IPS-18c (cell line): ENCODE measurements around the gene SLC45A3.

Experiments used
- H3K4me3 ChIP-seq: 2 replicates; pipeline ENCODE4 v1.7.0; 2013; ENCODE audit warnings: low read depth, mild to moderate bottlenecking, low read length, moderate library complexity; ENCODE audit not compliant: insufficient read depth
- H3K9me3 ChIP-seq: one replicate; pipeline ENCODE4 v1.6.1; 2013; ENCODE audit warnings: mild to moderate bottlenecking, low read length, moderate library complexity; ENCODE audit not compliant: control insufficient read depth, insufficient read depth

The SLC45A3 gene

GRCh38 chr1:205704903-205705302 lies 24.6 kb upstream of the SLC45A3 start:
- Histone ChIP-seq H3K4me3 (no peak overlapping the region), H3K9me3 (no peaks in the 10 kb centered on the region)

- no peaks in the 10 kb centered on the region for H3K9me3 ChIP-seq
- no peak overlapping the region for H3K4me3 ChIP-seq
These were observed 22.8 kb upstream of the SLC45A3 start for GRCh38 chr1:205703072-205703471.

DNA sequence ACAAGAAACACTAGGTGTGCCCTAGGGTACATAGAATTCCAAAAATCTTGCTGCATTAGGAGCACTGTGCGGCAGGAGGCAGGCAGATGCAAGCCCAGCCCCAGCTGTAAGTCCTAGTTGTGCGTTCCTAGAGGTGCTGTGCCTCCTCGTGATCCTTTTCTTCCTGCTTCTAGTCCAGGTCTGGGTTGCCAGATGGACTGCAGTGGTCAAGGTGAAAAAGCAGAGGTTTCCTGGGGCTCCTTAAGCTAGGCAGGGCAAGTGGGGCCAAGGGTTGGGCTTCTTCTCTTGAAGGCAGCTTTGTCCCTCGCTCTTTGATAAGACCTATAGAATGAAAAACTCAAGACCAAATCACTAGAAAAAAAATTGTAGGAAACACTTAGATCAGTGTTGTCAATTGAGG lies 21.6 kb upstream of the SLC45A3 start:
- Histone ChIP-seq H3K9me3 (no peaks in the 10 kb centered on the region), H3K4me3 (no peak overlapping the region)

DNA sequence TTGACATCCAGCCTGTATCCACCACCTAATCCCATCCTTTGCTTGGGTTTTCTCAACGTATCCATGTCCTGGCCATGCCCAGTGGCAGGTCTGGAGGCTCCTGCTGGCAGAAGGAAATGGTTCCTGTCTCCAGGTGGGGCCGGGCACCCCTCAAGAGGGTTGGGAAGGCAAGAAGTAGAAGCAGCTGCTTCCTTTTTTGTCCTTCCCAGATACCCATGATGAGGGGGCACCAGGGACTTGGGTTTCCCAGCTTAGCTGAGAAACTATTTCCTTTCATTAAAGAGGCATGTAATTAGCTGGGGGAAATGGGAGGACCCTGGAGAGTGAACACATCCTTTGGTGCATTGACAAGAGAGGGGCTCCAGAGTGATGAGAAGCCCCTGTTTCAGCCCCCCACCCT lies 21.1 kb upstream of the SLC45A3 start:
- Histone ChIP-seq H3K4me3 (no peak overlapping the region), H3K9me3 (no peaks in the 10 kb centered on the region)

GRCh38 chr1:205700865-205701401 lies 20.6 kb upstream of the SLC45A3 start:
- Histone ChIP-seq H3K9me3 (no peaks in the 10 kb centered on the region), H3K4me3 (no peak overlapping the region)

- Histone ChIP-seq H3K9me3 (no peaks in the 10 kb centered on the region), H3K4me3 (no peak overlapping the region)
These were observed 19.1 kb upstream of the SLC45A3 start for GRCh38 chr1:205699416-205699815.

GRCh38 chr1:205698921-205699320 lies 18.6 kb upstream of the SLC45A3 start:
- Histone ChIP-seq H3K4me3 (no peak overlapping the region), H3K9me3 (no peaks in the 10 kb centered on the region)

DNA sequence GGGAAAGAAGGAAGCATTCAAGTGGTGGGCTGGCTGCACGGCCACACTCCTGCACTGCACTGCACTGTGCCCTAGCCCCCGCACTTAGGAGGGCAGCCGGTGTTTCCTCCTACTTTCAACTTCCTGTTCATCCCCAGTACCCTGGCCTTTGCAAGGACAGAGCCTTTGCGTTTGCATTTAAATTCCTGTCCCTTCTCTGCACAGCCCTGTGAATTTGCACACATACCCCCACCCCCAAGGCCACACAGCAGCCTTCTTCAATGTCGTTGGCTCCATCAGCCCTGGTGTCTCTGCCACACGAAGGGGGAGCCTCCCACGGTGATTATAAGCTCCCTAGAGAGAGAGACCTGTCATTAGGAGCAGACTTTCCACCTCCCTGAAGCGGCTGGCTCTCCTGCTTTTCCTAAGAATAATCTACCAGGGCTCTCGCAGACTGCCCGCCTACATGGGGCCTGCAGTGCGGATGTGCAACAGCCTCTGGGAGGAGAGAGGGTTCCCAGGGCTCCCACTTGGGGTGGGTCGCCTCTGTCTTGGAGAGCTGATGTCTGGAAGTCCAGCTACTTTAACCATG lies 13.2 kb upstream of the SLC45A3 start:
- peaks cover 2% of the 10 kb centered on the region for H3K9me3 ChIP-seq
- no peak overlapping the region for H3K4me3 ChIP-seq

- Histone ChIP-seq H3K9me3 (peaks cover 2% of the 10 kb centered on the region), H3K4me3 (no peak overlapping the region)
These were observed 12.1 kb upstream of the SLC45A3 start for GRCh38 chr1:205692423-205692822.

- no peak overlapping the region for H3K4me3 ChIP-seq
These were observed 9.9 kb upstream of the SLC45A3 start for GRCh38 chr1:205690122-205690756.

DNA sequence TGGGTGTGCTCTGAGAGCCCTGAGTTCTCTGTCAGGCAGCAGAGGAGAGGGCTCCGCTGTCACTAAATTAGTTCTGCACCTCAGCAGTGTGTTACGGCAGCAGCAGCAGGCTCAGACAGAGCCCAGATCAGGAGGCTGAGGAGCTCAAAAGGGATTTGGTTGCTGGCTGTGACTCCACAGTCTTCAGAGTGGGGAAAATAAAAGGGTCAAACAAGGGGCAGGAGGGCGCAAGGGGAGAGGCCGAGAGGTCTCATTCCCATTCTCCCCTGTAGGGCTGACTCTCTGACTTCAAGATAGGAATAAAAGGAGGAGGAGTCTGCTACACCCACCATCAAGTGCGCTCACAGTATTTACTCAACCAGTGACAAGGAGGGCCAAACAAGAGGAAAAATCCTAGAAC lies 9.2 kb upstream of the SLC45A3 start:
- Histone ChIP-seq H3K4me3 (no peak overlapping the region), H3K9me3 (peaks cover 2% of the 10 kb centered on the region)

More at GRCh38 chr1:205690122-205690756, 9.9 kb upstream of the SLC45A3 start:
- peaks cover 2% of the 10 kb centered on the region for H3K9me3 ChIP-seq

GRCh38 chr1:205688171-205689080 lies 8.1 kb upstream of the SLC45A3 start:
- Histone ChIP-seq H3K4me3 (no peak overlapping the region), H3K9me3 (peaks cover 2% of the 10 kb centered on the region)

DNA sequence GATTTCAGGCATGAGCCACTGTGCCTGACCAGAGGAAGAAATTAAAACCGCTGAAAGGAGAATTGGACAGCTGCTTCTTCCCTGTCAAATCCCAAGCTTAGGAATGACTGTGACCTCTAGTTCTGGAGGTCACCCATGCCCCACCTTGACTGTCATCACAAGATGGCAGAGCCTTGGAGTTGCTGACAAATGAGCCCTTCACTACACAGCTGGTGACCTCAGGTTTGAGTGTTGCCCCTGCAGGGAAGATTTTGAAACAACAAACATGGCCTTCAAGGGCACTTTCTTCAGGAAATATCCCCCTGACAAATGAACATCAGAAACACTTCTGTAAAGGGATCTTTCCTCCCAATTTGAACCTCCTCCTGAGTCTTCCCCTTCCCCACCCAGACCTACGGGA lies 6.9 kb upstream of the SLC45A3 start:
- Histone ChIP-seq H3K4me3 (no peak overlapping the region), H3K9me3 (peaks cover 2% of the 10 kb centered on the region)

DNA sequence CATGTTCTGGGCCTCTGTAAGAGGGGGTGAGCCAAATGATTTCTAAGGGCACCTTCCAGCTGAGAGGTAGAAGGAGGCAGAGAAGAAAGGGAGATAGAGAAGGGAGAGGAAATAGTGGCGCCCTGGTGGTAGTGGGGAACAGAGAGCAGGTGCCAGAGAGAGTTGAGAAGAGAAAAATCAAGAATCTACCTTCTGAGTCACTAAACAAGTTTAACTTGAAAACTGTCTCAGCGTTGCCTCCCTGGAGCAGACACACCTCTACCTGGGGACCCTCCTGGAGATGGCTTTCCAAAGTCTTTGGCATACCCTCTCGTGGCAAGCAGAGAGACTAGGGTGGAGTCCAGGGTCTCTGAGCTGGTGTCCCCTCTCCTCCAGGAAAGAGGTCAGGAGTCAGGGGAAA lies 1.1 kb upstream of the SLC45A3 start:
- Histone ChIP-seq H3K9me3 (no peaks in the 10 kb centered on the region), H3K4me3 (no peak overlapping the region)

DNA sequence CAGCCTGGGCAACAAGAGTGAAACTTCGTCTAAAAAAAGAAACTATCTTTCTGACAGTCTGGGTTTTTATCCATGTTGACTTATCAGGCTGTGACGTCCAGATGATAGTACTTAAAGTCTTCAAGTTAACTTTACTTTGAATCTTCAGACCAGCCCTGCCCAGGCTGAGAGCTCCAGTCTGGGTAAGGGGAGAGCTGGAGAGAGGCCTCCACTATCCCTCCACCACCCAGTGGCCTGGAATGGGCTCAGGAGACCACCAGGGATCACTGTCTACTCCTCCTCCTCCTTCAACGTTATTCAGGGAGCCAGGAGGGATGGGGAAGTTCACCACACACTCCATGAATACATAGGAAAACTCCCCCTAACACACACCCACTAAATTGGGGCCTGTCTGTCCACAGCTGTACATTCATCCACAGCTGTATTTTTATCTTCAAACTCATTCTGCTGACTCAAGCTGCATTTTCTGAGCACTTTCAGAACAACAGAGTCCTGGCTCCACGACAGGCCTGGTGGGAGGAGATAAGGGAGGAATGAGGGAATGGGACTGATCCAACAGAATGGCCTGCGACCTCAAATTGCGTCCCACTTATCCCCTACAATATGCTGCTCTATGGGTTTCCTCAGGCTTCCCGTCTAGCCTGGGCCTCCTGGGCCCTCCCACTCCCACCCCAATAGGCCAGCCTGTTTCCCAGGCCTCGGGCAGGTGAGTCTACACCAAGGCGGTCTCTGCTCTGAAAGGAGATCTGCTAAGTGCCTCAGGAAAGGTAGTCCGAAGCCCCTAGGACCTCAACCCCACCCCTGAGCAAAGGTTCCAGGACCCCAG lies 1.8 kb downstream of the SLC45A3 start:
- Histone ChIP-seq H3K9me3 (no peaks in the 10 kb centered on the region), H3K4me3 (0 out of 2 replicates have a peak overlapping the region, but pooled peaks have one; percentile 85)

GRCh38 chr1:205677167-205677566 lies 3.1 kb downstream of the SLC45A3 start:
- no peaks in the 10 kb centered on the region for H3K9me3 ChIP-seq
- no peak overlapping the region for H3K4me3 ChIP-seq

- Histone ChIP-seq H3K4me3 (no peak overlapping the region), H3K9me3 (no peaks in the 10 kb centered on the region)
These were observed 3.7 kb downstream of the SLC45A3 start for GRCh38 chr1:205676597-205676996.
